ENCODE measurements around the gene PLXNB3. TPM values are rescaled to one million over a fixed set of nuclear protein-coding genes. Genes with fewer than 3 reads are reported as not detected.

The PLXNB3 gene
- total RNA-seq, 1 donor from 2014 or later: 11.2 TPM

DNA sequence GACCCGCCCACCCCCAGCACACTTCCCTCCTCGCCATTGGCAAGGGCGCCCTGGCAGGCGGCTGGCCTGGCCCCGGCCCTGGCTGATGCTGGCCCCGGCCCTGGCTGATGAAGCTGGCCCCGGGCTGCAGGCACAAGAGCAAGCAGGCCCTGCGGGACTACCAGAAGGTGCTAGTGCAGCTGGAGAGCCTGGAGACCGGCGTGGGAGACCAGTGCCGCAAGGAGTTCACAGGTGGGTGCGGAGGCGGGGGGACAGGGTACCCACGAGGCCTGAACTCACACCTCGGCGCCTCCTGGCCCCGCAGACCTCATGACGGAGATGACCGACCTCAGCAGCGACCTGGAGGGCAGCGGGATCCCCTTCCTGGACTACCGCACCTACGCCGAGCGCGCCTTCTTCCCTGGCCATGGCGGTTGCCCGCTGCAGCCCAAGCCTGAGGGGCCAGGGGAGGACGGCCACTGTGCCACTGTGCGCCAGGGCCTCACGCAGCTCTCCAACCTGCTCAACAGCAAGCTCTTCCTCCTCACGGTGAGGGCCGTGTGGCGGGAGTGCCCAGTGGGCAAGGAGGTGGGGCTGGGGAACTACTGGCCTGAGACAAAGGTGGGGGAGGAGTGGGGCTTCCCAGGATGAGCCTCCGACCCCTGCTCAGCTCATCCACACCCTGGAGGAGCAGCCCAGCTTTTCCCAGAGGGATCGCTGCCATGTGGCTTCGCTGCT, 10.7 kb downstream of the PLXNB3 start:
- no peak for ATAC-seq

- ATAC-seq: no peak
Observed at GRCh38 chrX:153775293-153776119, 11.5 kb downstream of the PLXNB3 start.

- ATAC-seq: no peak
Observed at GRCh38 chrX:153776120-153776599, 12.1 kb downstream of the PLXNB3 start.

DNA sequence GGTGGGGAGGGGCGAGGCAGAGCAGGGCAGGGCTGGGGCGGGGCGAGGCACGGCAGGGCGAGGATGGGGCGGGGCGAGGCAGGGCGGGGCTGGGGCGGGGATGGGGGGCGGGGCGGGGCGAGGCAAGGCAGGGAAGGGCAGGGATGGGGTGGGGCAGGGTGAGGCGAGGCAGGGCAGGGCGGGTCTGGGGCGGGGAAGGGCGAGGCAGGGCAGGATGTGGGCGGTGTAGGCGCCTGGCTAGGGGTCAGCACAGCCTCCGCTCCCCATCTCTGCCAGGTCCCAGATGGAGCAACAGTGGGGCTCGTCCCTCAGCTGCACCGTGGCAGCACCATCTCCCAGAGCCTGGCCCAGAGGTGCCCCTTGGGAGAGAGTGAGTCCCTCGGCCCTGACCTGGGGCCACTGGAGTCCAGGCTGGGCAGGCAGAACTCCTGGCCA, 12.6 kb downstream of the PLXNB3 start:
- no peak for ATAC-seq

GRCh38 chrX:153777261-153778090, 13.4 kb downstream of the PLXNB3 start:
- no peak for ATAC-seq

DNA sequence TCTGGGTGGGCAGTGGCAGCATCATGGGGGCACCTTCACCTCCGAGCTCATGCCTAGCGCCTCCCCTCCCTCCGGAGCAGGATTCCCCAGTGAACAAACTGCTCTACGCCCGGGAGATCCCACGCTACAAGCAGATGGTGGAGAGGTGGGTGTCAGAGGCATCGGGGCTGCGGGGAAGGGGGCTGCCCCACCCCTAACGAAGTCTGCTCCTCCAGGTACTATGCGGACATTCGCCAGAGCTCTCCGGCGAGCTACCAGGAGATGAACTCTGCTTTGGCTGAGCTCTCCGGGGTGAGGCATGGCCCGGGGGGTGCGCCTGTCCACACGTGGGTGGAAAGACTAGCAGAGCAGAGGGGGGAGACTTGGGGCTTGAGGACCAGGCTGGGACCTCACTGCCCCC, 14.1 kb downstream of the PLXNB3 start:
- ATAC-seq: peak; percentile 4

DNA sequence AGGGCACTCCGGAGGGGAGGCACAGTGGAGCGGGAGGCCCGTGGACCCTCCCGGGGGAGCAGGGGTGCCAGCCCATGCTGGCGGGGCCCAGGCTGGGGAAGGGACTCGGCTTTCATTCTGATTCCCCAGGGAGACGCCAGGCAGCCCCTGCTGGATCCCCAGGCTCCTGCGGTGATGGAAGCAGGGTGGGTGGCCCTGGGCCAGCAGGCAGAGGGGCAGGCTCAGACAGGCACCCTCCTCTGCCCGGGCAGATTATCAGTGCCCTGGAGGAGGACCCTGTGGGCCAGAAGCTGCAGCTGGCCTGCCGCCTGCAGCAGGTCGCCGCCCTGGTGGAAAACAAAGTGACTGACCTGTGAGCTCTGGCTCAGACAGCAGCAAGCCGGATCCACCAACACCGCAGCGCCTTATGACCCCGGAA, 14.6 kb downstream of the PLXNB3 start:
- peak; percentile 9 for ATAC-seq

DNA sequence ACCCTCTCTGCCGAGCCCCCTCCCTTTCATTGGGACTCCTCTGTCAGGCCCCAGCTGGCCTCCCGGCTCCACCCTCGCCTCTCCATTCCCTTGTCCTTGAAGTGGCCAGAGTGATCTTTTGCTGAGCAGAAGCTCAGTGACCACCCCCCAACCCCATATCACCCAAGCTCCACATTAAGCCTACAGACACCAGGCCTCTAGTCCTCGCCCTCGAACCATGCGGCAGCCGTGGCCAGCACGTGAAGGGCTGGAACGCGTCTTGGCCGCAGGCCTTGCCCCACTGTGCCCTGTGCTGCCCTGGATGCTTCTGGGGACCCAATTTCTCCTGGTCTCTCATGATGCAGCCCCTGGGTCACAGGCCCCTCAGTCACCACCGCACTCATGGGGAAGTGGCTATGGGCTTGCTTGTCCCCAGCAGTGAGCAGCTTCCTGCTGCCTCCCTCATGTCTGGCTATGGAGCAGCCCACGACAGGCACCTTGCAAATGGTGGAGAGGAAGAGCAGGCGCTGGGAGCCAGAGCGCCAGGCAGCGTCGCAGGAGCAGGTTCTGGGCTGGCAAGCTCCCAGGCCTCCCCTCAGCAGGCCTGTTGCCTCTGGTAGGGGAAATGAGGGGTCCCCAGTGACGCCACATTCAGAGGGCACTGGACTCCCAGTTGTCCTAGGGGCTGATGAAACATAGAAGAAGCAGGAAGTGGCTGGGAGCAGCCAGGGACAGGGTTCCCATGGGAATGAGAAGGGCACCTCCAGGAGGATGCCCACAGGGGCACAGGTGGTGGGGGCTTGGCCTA, 16.0 kb downstream of the PLXNB3 start:
- no peak for ATAC-seq

- peak; percentile 2 for ATAC-seq
Observed at GRCh38 chrX:153780678-153781427, 16.8 kb downstream of the PLXNB3 start, which contains the start of gene SRPK3. SRPK3 (plus strand) TSS chrX:153781041; CDS start chrX:153781087, 46 bp downstream.

DNA sequence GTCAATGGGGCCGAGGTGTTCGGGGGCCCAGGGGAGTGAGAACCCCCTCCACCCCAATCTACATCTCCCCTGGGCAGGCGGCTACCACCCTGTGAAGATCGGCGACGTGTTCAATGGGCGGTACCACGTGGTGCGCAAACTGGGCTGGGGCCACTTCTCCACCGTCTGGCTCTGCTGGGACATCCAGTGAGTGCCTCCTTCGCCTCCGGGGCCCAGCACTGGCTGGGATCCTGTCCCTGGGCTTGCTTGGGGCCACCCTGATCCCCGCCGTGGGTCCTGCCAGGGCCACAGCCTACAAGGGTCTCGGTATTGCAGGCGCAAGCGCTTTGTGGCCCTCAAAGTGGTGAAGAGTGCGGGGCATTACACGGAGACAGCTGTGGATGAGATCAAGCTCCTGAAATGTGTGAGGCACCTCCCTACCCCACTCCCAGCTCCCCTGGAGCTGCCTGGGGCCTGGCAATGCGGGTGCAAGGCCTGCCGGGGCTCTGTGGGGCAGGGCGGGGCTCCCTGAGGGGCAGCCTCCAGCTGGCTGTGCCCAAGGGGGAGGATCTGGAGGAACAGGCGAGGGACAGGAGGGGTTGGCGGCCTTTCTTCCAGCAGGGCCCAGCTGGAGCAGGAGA, 17.5 kb downstream of the PLXNB3 start:
- no peak for ATAC-seq

DNA sequence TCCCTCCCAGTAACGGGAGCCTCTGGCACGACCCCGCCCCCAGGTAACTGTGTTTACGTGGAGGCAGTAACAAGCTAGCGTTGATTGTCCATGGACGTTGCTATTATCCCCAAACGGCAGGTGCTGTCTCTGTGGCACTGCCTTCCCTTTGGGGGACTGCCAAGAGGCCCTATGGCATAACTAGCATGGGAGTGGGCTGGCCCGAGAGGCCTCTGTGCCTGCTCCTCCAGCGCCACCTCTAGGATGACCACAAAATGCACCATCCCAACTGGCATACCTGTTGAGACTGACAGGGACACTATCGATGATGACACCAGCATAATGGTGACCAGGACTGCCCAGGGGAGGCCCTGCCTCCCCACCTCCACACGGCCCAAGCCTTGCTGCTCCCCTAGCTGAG, 18.3 kb downstream of the PLXNB3 start:
- peak; percentile 14 for ATAC-seq

DNA sequence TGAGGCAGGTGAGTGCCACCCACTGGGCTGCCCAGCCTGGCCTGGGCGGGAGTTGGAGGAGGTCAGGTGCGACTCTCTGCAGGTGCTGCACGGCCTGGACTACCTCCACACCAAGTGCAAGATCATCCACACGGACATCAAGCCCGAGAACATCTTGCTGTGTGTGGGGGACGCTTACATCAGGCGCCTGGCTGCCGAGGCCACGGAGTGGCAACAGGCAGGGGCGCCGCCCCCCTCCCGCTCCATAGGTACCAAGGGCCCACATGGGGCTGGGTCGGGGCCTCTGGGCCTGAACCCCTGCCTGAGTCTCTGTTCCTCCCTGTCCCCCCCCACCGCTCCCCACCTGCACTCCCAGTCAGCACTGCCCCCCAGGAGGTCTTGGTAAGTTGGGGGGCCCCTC, 18.8 kb downstream of the PLXNB3 start:
- ATAC-seq: no peak

DNA sequence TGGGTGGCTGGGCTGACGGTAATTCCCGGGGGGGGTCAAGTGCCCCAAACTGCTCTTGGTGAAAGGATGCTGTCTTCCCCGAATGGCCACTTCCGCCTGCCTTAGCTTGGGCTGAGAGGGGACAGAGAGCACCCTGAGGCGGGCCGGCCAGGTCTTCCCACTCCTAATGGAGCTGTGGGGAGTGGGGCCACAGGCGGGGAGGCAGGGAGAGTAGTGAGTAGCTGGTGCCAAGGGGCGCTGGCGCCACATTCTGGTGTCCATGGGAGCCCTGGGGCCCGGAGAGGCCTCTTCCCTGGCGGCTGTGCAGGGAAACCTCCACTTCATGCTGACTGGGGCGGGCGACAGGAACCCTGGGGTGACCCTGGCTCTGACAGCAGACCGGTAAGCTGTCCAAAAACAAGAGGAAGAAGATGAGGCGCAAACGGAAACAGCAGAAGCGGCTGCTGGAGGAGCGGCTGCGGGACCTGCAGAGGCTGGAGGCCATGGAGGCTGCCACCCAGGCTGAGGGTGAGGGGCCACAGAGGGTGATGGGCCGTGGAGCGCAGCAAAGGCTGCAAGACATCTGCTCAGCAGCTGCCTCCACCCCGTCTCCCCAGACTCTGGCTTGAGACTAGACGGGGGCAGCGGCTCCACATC, 19.4 kb downstream of the PLXNB3 start:
- no peak for ATAC-seq

DNA sequence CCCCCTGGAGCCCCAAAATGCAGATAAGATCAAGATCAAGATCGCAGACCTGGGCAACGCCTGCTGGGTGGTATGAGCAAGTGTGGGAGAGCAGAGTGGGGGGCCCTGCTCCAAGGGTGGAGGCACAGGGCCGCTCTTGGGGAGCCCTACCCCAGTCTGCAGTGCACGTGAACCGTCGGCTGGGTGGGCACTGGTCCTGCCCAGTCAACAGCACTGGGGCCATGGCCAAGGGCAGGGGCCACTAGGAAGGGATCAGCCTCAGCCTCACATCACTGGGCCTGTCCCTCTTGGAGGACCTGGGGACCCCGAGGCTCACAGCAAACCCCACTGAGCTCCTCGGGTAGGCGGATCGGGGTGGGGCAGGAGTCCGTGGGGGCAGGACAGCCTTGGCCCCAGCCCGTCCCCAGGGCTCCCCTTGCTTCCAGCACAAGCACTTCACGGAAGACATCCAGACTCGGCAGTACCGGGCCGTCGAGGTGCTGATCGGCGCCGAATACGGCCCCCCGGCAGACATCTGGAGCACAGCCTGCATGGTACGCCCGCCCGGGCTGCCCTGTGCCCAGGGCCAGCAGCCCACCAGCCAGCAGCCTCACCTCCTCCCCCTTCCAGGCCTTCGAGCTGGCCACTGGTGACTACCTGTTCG, 20.4 kb downstream of the PLXNB3 start:
- no peak for ATAC-seq

DNA sequence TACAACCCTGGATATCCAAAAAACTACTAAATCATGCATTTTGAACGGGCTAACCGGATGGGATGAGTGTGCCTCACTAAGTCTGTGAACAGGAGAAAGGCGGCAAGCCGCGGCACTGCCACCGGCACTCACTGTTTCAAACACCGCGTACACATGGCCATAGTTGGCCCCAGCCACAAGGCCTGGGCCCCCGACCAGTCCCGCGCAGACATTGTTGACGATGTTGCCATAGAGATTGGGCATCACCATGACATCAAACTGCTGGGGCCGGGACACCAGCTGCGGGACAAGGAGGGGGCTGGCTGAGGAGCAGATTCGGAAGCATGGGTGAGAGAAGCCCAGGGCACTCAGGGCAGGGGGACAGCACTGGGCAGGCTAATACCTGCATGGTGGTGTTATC, 22.6 kb downstream of the PLXNB3 start:
- no peak for ATAC-seq

- ATAC-seq: no peak
Observed at GRCh38 chrX:153789654-153790053, 25.6 kb downstream of the PLXNB3 start.

DNA sequence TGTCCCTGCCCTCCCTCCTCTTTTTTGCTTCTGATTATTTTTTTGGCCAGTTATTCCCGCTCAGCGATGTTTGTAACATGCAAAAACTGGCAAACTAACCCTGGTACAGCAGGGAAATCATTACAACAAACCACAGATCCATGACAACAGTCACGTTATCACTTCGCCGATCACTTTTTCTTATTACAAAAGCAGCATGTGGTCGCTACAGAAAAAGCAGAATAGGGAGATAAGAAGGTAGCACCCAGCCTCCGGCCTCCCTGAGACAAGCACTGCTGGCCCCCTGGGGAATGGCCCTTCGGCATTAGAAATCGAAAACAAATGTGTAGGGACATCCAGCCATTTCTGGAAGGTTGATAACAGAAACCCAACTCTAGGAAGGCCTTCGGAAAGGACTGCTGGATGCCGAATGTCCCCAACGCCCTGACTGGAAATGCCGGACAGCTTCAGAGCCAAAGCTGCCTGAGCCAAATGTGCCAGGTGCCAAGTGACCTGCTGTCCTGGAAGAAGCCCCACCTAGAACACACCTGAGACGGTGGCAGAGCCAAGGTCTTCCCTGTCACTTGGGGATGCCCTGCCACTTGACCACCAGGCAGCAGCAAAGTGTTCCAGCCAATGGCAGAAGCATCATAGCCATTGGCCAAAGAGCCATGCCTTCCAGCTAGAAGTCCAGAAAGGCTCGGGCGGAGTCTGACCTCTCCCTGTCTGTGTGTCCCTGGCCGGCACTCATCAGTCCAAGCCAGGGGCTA, 27.2 kb downstream of the PLXNB3 start:
- no peak for ATAC-seq

- ATAC-seq: no peak
Observed at GRCh38 chrX:153792368-153792767, 28.3 kb downstream of the PLXNB3 start.

DNA sequence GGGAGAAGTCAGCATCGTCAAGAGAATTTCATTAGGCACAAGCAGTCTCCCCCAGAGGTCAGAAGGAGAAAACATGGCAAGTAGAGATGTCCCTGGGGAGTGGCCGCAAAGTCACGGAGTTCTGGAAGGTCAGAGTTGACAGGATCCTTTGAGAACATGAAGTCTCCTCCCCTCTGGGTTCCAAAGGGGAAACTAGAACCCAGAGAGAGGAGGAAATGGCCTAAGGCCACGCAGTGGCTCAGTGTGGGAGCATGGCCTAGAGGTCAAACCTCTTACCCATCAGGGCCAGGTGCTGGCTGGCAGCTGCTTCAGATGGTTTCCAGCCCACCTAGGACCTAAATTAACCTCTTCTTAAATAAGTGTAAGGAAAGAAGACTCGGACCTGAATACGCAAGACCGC, 29.2 kb downstream of the PLXNB3 start:
- ATAC-seq: no peak
